IPS-20b (cell line): ENCODE measurements around the gene ADIPOR1.
"Not testable (repeated sequence)": the region's sequence is repeated elsewhere in the genome, so short reads cannot be mapped to it uniquely, and the experiment has no call there.

ENCODE experiments used
- H3K27ac ChIP-seq: one replicate; pipeline ENCODE4 v1.5.1; 2013; ENCODE audit warnings: low read length
- H3K27me3 ChIP-seq: 2 replicates; pipeline ENCODE4 v1.6.1; 2013; ENCODE audit warnings: mild to moderate bottlenecking, low read length, inconsistent platforms; ENCODE audit not compliant: insufficient read depth
- H3K36me3 ChIP-seq: 2 replicates; pipeline ENCODE4 v1.6.1; 2013; ENCODE audit warnings: low read depth, mild to moderate bottlenecking, inconsistent platforms, low read length, moderate library complexity; ENCODE audit not compliant: insufficient read depth
- H3K4me1 ChIP-seq: 2 replicates; pipeline ENCODE4 v1.6.1; 2013; ENCODE audit warnings: mild to moderate bottlenecking, control low read depth, inconsistent platforms, low read length, moderate library complexity; ENCODE audit not compliant: insufficient read depth
- H3K4me3 ChIP-seq: 2 replicates; pipeline ENCODE4 v1.5.1; 2013; ENCODE audit warnings: mild to moderate bottlenecking, low read length, inconsistent platforms
- H3K9ac ChIP-seq: 2 replicates; pipeline ENCODE4 v1.6.1; 2013; ENCODE audit warnings: low read depth, mild to moderate bottlenecking, inconsistent platforms, low read length, moderate library complexity
- H3K9me3 ChIP-seq: 2 replicates; pipeline ENCODE4 v1.6.1; 2013; ENCODE audit warnings: mild to moderate bottlenecking, low read depth, low read length, inconsistent platforms; ENCODE audit not compliant: insufficient read depth

The ADIPOR1 gene

DNA sequence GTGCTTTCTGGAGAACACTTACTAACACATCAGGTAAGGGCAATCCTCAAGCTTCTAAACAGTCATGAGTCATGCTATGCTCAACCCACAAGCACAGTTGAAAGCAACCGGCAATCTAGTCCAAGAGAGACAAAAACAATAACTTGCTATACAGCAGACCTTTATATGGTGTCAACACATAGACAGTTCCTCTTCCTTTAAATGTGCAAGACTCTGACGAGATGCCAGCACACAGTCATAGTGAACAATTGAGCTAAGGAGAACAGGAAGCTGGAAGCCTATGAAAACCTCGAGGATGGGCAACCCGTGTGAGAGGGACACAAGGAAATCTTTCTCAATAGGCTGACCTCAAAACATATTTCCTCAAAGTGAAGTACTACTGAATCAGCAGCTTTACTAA, 5.3 kb downstream of the ADIPOR1 start:
- no peak overlapping the region for H3K27ac ChIP-seq

DNA sequence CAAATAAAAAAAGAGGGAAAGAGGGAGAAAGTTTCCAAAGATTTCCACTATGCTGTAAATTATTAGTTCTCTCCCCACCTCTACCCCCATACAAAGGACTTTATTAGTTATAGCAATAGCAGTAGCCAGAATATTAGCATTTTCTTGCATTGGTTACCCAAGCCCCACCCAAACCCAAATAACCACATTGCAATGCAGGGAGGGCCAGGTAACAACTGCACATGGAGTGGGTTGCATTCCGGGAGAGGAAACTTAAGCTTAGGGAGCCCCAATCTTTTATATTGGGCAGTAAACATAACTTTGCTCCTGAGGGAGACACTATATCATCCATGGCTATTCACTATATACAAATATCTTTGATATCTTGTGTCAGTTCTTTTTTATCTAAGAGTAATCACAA, 6.0 kb downstream of the ADIPOR1 start:
- Histone ChIP-seq H3K9ac (no peak overlapping the region), H3K36me3 (peaks cover 48% of the 10 kb centered on the region), H3K27me3 (no peaks in the 10 kb centered on the region), H3K27ac (no peak overlapping the region), H3K4me1 (no peaks in the 10 kb centered on the region), H3K9me3 (no peaks in the 10 kb centered on the region), H3K4me3 (no peak overlapping the region)

More for the DNA sequence above, 5.3 kb downstream of the ADIPOR1 start:
- H3K4me1 ChIP-seq: no peaks in the 10 kb centered on the region
- H3K9me3 ChIP-seq: no peaks in the 10 kb centered on the region
- peaks cover 42% of the 10 kb centered on the region for H3K36me3 ChIP-seq
- no peak overlapping the region for H3K4me3 ChIP-seq
- H3K27me3 ChIP-seq: no peaks in the 10 kb centered on the region
- no peak overlapping the region for H3K9ac ChIP-seq

- H3K4me3 ChIP-seq: no peak overlapping the region
- H3K27ac ChIP-seq: no peak overlapping the region
- H3K4me1 ChIP-seq: no peaks in the 10 kb centered on the region
- no peaks in the 10 kb centered on the region for H3K9me3 ChIP-seq
- no peaks in the 10 kb centered on the region for H3K27me3 ChIP-seq
- peaks cover 50% of the 10 kb centered on the region for H3K36me3 ChIP-seq
- H3K9ac ChIP-seq: no peak overlapping the region
Observed at GRCh38 chr1:202951437-202951836, 6.7 kb downstream of the ADIPOR1 start.

DNA sequence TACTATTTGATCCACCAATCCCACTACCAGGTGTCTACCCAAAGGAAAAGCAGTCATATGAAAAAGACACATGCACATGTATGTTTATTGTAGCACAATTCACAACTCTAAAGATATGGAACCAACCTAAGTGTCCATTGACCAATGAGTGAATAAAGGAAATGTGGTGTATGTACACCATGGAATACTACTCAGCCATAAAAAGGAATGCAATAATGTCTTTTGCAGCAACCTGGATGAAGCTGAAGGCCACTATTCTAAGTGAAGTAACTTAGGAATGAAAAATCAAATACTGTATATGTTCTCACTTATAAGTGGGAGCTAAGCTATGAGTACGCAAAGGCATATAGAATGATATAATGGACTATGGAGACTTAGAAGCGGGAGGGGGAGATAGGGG, 12.6 kb downstream of the ADIPOR1 start:
- no peaks in the 10 kb centered on the region for H3K4me1 ChIP-seq
- H3K27me3 ChIP-seq: no peaks in the 10 kb centered on the region
- peaks cover 90% of the 10 kb centered on the region for H3K36me3 ChIP-seq
- no peak overlapping the region for H3K4me3 ChIP-seq
- H3K27ac ChIP-seq: no peak overlapping the region
- H3K9ac ChIP-seq: no peak overlapping the region
- no peaks in the 10 kb centered on the region for H3K9me3 ChIP-seq

- no peak overlapping the region for H3K9ac ChIP-seq
- H3K4me3 ChIP-seq: no peak overlapping the region
- H3K4me1 ChIP-seq: no peaks in the 10 kb centered on the region
- H3K9me3 ChIP-seq: no peaks in the 10 kb centered on the region
- H3K27me3 ChIP-seq: no peaks in the 10 kb centered on the region
- peaks cover 84% of the 10 kb centered on the region for H3K36me3 ChIP-seq
- H3K27ac ChIP-seq: no peak overlapping the region
Observed at GRCh38 chr1:202944438-202944921, 13.6 kb downstream of the ADIPOR1 start.

DNA sequence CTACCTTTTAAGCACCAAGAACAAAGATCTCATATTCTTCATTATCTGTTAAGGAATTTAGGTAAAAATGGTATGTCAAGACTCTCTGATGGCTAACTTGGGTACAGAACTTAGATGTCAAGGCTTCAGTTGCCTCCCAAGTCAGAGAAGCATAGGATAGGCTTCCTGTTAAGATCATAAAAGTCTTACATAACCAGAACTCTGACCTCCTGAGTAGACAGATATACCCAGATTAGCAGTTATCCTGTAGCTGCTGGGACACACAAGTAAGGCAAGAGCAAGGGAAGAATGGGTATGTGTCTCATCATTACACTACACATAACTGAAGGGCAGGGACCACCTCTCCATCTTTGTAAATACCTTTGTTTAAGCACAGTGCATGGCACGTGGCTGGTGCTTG, 15.7 kb downstream of the ADIPOR1 start:
- Histone ChIP-seq H3K27ac (no peak overlapping the region), H3K4me3 (no peak overlapping the region), H3K36me3 (peaks cover 66% of the 10 kb centered on the region), H3K9ac (no peak overlapping the region), H3K9me3 (no peaks in the 10 kb centered on the region), H3K4me1 (no peaks in the 10 kb centered on the region), H3K27me3 (no peaks in the 10 kb centered on the region)

DNA sequence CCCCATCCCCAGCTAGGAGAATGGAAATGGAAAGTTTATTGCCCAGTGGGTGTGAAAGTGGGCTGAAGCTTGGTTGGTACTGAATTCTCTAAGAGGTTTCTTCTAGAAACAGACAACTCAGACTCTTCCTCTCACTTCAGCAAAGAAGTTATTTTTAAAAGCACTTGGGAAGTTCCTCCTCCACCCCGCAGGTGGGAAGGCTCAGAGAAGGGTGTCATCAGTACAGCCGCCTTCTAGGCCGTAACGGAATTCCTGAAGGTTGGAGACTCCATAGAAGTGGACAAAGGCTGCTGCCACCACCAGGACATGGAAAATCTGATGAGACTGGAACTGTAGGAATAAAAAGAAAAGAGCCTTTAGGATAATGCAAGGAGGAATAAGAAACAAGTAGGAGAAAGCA, 16.7 kb downstream of the ADIPOR1 start:
- no peaks in the 10 kb centered on the region for H3K9me3 ChIP-seq
- H3K36me3 ChIP-seq: peaks cover 62% of the 10 kb centered on the region
- H3K27me3 ChIP-seq: no peaks in the 10 kb centered on the region
- H3K4me1 ChIP-seq: no peaks in the 10 kb centered on the region
- no peak overlapping the region for H3K27ac ChIP-seq
- no peak overlapping the region for H3K9ac ChIP-seq
- no peak overlapping the region for H3K4me3 ChIP-seq

- no peaks in the 10 kb centered on the region for H3K9me3 ChIP-seq
- no peak overlapping the region for H3K4me3 ChIP-seq
- H3K9ac ChIP-seq: no peak overlapping the region
- H3K4me1 ChIP-seq: no peaks in the 10 kb centered on the region
- H3K27me3 ChIP-seq: no peaks in the 10 kb centered on the region
- H3K36me3 ChIP-seq: peaks cover 54% of the 10 kb centered on the region
- H3K27ac ChIP-seq: no peak overlapping the region
Observed at GRCh38 chr1:202940561-202940960, 17.6 kb downstream of the ADIPOR1 start.

DNA sequence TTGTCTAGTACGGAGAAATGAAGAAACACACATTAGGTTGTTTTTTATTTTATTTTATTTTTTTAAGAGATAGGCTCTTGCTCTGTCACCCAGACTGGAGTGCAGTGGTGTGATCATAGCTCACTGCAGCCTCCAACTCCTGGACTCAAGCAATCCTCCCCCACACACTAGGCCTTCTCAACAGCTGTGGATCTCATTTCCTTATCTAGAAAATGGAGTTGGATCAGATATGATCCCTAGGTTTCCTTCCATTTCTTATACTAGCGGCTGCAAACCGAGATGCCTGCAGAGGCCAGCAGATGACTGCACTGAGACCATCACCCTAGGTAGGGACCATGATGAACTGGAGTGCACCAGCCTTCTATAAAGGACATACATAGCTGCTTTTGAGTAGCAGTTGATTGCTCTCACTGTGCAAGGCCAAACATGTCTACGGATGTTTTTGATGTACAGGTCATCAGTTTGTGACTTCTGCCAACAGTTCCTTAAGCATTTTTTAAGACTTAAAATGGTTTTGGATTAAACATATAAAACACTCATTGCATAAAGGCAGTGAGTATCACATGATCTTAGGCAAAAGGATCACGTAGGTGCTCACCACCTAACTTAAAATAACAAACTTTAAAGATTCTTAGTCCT, 19.7 kb downstream of the ADIPOR1 start:
- Histone ChIP-seq H3K9ac (no peak overlapping the region), H3K4me3 (no peak overlapping the region), H3K4me1 (no peaks in the 10 kb centered on the region), H3K27ac (no peak overlapping the region), H3K36me3 (peaks cover 32% of the 10 kb centered on the region), H3K9me3 (no peaks in the 10 kb centered on the region), H3K27me3 (no peaks in the 10 kb centered on the region)

- H3K27ac ChIP-seq, H3K4me3 ChIP-seq, H3K9ac ChIP-seq, H3K27me3 ChIP-seq, H3K4me1 ChIP-seq, H3K9me3 ChIP-seq: not testable (repeated sequence)
- H3K36me3 ChIP-seq: peaks cover 13% of the 10 kb centered on the region
Observed at GRCh38 chr1:202936409-202936808, 21.7 kb downstream of the ADIPOR1 start.

- Histone ChIP-seq H3K36me3 (peaks cover 8% of the 10 kb centered on the region), H3K27me3 (no peaks in the 10 kb centered on the region), H3K4me1 (no peaks in the 10 kb centered on the region), H3K9ac (no peak overlapping the region), H3K27ac (no peak overlapping the region), H3K4me3 (no peak overlapping the region), H3K9me3 (peaks cover 6% of the 10 kb centered on the region; the same call in 1 of the 2 replicates)
Observed at GRCh38 chr1:202935844-202936243, 22.3 kb downstream of the ADIPOR1 start.

DNA sequence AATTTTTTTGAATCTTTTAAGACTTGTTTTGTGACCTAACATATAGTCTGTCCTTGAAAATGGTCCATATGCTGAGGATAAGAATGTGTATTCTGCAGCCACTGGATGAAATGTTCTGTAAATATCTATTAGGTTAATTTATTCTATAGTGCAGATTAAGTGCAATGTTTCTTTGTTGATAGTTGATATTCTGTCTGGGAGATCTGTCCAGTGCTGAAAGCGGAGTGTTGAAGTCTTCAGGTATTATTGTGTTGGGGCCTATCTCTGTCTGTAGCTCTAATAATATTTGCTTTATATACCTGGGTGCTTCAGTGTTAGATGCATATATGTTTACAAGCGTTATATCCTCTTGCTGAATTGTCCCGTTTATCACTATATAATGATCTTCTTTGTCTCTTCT, 23.4 kb downstream of the ADIPOR1 start:
- H3K4me3 ChIP-seq: no peak overlapping the region
- H3K27me3 ChIP-seq: no peaks in the 10 kb centered on the region
- H3K9ac ChIP-seq: no peak overlapping the region
- H3K4me1 ChIP-seq: no peaks in the 10 kb centered on the region
- no peaks in the 10 kb centered on the region for H3K36me3 ChIP-seq
- H3K27ac ChIP-seq: no peak overlapping the region
- peaks cover 6% of the 10 kb centered on the region; the same call in 1 of the 2 replicates for H3K9me3 ChIP-seq
